ENCODE data around the gene BOD1L1.
A peak's percentile ranks its signal among the peaks of the same experiment; 100 is the strongest.

The BOD1L1 gene

DNA sequence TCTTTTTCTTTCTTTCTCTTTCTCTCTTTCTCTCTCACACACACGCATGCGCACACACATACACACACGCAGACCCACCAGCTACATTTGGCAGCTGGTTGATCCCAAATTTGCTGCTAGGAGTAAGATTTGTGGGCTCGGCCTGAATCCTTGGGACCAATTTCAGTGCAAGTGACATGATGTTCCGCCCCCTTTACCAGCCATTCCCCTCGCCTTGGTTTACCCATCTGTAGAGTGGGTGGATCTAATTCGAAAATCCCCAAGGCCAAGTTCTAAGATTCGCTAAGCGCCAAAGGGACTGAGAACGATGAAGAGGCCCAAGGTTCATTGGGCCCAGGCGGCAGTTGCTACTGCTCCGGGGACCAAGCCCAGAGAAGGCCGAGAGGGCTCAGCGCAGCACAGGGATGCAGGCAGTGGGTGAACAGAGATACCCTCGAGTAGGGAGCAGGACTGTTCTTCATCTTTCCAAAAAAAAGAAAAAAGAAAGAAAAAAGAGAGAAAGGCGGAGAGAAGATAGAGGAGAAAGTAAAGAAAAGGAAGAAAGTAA is 89.0 kb downstream of the BOD1L1 start:
- no peak for DNase-seq

DNA sequence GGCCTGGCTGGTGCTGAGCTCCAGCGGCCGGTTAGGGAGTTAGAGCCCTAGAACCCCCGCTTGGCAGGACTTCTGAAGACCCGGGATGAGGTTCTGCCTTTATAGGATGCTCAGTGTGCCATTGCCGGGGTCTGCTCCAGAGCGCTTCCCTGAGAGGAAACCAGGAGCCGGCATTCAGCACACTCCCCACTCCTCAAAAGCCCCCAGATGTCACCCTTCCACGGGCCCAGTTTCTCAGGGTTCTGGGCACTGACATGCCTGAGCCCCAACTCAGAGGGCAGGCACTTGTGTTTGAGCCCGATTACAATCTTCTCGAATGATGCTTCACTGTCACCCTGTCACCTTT is 89.7 kb downstream of the BOD1L1 start:
- DNase-seq: no peak

GRCh38 chr4:13537011-13537831 is 90.3 kb downstream of the BOD1L1 start:
- DNase-seq: peak; percentile 44

DNA sequence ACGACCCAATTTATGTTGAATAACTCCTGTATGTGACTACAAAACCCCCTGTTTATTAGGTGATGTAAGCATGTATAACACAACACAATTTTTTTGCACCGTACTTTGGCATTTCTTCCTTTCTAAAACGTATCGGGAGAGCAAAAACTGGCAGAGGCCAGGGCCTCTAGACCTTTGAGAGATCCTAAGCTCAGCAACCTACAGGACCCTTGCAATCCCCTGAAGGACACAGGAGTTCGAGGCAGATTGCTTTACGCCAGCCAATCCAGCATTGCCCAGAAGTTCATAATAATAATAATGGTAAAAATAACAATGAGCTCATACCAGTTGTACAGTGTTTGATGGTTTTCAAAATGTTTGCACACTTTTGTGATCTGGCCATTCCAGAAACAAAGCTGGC is 90.9 kb downstream of the BOD1L1 start:
- peak; percentile 27 for DNase-seq

GRCh38 chr4:13535708-13536361 is 91.7 kb downstream of the BOD1L1 start:
- DNase-seq: peak; percentile 30

- DNase-seq: no peak
Observed at GRCh38 chr4:13535118-13535517, 92.4 kb downstream of the BOD1L1 start.

DNA sequence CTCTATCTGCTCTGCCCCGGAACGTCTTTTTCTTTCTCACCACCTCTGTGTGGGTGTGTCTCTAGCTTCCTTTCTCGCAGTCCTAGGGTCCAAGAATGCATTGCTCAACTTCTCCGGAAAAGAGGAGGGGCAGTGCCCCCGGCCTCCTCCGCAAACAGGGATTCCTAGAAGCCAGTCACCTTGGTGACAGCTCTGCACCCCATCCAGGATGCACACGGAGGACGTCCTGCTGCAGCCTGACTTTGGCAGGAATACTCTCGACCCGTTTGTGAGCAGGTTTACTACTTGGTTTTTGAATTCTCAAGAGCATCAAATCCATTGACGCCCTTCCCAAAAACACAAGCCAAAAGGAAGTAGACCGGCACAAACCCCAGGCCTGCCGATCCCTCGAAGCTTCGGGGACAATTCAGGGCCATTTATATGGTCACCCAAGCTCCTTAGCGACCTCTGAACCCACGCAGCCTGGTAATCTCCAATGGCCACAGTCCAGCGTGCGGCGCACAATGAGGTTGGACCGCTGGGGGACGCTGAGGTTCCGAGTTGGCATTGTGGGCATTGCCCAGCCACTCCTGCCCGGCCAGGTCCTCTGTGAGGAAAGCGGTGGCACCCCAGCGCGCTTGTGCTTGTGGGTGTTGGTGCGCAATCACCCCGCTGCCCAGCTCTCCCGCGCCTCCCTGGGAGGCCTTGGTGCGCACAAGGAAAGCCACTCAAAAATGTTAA is 93.0 kb downstream of the BOD1L1 start:
- peak; percentile 45 for DNase-seq

GRCh38 chr4:13533670-13534343 is 93.7 kb downstream of the BOD1L1 start:
- no peak for DNase-seq

DNA sequence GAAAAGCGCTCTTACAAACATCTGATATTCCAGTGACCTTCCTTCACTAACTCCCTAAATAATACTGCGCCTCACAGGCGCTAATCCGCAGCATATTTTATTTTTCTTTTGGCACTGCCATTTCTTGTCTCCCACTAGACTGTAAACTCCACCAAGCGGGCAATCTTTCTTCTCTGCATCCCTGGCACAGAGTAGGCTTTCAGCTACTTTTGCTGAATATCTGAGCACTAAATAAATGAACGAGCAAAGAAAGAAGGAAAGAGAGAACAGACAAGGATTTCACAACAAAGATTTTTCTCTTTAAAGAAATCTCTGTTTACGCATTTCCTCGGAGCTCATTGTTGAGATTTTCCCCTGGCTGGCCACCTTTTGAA is 95.9 kb downstream of the BOD1L1 start:
- no peak for DNase-seq

DNA sequence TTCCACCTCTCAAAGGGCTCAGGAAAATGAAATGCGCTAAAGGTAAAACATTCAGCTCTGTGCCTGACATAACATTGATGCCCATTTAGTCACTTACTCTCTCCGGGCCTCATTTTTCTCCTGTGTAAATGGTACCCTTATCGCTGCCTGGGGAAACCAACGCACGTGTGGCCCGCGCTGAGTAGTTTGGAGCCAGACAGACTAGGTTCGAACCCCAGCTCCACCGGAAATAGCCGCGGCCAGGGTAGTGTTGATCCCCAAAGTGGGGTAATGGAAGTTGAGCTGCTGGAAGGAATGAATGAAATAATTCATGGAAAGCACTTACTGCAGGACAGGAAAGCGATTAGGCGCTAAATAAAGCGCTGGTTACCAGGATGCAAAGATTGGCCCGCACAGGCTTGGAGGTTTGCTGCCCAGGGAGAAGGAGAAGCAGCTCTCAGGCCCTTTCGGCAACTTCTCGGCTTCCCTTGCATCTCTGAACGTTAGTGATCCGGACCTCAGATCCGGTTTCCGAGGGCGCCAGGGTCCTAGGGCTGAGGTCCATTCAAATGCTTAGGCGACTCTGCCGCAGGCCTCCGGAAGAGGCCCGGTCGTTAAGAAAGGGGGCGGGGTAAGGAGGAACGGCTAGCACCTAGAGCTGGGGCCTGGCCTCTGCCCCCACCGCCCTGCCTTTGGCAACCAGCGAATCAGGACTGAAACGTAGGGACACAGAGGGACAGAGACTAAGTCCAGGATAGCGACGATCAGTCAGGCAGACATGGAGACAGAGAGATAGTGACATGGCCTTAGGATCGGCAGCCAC is 96.5 kb downstream of the BOD1L1 start:
- peak; percentile 79 for DNase-seq

GRCh38 chr4:13529128-13529919 is 98.2 kb downstream of the BOD1L1 start:
- DNase-seq: no peak

DNA sequence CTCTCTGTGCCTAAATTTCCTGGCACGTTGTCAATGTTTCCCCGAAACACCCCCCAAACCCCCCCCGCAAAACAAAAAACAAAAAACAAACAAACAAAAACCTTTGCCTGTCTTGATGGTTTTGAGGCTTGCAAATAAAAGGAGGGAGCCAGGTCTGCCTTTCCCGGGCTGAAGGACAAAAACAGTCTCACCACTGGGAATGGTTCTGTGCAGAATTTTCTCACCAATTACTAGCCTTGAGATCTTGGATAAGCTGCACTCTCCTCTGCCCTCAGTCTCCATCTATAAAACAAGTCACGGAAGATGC is 98.8 kb downstream of the BOD1L1 start:
- DNase-seq: no peak

- DNase-seq: peak; percentile 84
Observed at GRCh38 chr4:13527981-13528820, 99.3 kb downstream of the BOD1L1 start.

GRCh38 chr4:13527192-13527980 is 100.1 kb downstream of the BOD1L1 start:
- DNase-seq: no peak

GRCh38 chr4:13526658-13527057 is 100.9 kb downstream of the BOD1L1 start:
- DNase-seq: no peak

DNA sequence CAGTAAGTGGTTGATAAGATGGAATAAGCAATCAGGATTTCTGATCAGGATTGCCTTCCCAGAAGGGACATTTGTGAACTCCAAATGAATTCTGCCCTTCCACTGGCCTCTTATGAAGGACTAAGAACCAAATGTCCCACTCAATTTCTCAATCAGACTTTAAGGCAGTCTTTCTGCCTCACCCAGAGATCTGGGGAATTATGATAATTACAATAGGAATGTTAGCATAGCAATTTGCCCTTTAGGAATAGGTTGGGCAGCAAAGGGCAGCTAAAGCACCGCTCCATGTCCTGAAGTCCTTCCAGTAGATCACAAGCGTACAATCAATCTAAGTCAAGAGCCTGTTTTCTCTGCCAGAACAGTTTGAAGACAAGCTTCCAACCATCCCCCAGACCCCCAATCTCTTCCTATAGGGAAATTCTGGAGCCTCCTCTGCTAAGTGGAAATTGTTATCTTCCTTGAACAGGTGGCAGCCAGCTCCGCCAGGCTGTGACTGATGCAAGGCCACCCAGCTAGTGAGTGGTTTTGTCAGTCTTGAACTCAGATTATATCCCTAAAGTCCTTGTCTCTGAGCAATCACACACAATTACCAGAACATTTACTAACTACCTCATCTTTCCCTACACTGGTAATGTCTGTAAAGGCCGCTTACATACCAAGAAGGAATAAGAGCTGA is 101.8 kb downstream of the BOD1L1 start:
- no peak for DNase-seq

DNA sequence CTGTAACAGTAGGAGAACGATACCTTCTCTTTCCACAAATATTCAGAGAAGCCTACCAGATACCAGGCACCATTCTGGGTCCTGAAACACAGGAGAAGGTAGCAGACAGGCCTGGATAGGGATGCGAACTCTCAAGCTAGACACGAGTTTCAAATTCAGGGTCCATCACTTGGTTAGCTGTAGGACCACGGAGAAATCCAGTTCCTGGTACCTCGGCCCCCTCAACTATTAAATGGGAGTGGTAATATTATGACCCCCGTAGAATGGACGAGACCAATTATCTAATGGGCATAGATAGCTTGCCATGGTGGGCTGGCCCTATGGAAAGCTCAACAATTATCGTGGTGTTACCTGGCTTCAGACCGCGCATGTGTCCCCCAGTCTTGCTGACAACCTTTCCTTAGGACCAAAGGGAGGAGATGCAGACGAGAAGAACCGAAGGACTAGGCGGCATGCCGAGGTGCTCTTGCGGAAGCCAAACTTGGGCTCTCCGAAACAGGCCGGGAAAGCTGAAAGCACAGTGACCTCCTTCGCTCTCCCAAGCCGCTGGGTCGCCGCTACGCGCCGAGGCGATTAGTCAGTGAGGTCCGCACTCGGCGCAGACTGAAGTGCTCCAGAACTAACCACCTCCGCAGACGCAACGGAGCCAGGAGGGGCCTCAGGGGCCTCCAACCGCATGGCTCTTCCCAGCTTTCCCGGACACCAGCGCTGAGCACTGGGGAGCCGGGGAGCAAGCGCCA is 102.9 kb downstream of the BOD1L1 start:
- no peak for DNase-seq

Measured in GF-D8 (cell line).